ENCODE results near the gene LRIT1.

DNA sequence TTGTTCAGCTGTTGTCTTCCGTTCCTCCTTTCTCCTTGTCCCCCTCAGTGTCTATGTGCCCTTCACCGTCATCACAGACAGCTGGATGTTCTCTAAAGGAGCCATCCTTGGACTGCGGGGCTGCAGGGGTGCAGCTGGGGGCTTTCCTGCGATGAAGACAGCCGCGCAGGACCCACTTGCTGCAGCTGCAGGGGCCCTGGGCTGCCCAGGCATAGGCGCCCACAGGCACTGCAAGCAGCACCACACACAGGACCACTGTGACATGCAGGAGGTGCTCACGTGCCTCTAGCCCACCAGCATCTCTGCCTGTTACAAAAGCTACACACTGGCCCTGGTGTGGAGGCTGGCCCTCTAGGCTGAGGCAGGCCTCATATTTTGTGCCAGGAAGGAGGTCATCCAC is 19.4 kb downstream of the LRIT1 start:
- TF ChIP-seq, protein P1, sequence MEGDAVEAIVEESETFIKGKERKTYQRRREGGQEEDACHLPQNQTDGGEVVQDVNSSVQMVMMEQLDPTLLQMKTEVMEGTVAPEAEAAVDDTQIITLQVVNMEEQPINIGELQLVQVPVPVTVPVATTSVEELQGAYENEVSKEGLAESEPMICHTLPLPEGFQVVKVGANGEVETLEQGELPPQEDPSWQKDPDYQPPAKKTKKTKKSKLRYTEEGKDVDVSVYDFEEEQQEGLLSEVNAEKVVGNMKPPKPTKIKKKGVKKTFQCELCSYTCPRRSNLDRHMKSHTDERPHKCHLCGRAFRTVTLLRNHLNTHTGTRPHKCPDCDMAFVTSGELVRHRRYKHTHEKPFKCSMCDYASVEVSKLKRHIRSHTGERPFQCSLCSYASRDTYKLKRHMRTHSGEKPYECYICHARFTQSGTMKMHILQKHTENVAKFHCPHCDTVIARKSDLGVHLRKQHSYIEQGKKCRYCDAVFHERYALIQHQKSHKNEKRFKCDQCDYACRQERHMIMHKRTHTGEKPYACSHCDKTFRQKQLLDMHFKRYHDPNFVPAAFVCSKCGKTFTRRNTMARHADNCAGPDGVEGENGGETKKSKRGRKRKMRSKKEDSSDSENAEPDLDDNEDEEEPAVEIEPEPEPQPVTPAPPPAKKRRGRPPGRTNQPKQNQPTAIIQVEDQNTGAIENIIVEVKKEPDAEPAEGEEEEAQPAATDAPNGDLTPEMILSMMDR (IDR thresholded peaks at IDR 0.05) = no peak
- TF ChIP-seq POLR2AphosphoS5 (IDR thresholded peaks at IDR 0.05) (no peak), POLR2A (IDR thresholded peaks at IDR 0.05) (no peak), EP300 (IDR thresholded peaks at IDR 0.05) (no peak)
